ENCODE data around the gene SUSD4.

DNA sequence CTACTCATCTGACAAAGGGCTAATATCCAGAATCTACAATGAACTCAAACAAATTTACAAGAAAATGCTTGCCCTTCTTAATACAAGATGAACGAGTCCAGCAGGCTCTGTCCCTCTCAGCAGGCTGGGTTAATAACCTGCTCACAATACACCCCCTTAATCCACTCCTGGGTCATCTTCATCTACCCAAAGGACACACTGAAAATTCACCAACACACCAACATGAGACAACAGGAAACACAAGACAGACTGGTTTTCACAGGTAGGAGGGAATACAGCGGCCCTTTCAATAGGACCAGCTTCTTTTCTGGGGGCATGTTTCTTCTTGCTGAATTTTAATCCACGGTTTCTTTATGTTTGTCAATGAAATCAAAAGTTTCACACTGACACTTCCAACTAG is 44.6 kb downstream of the SUSD4 start:
- TF ChIP-seq POLR2A (IDR thresholded peaks at IDR 0.05; ENCODE audit: low read depth, low read length) = no peak
- no peak for TF ChIP-seq POLR2AphosphoS5 (IDR thresholded peaks at IDR 0.05; ENCODE audit: low read depth, low read length)
- TF ChIP-seq TAF1 (IDR thresholded peaks at IDR 0.05; ENCODE audit: low read depth, low read length) = no peak
- no peak for TF ChIP-seq PAX5 (IDR thresholded peaks at IDR 0.05; ENCODE audit: insufficient read depth, low read length, severe bottlenecking)
- no peak for TF ChIP-seq SPI1 (IDR thresholded peaks at IDR 0.05; ENCODE audit: low read depth, low read length)
- no peak for TF ChIP-seq POU2F2 (IDR thresholded peaks at IDR 0.05; ENCODE audit: low read depth, low read length)
